GM19099 (cell line): ENCODE results near the gene IPMK.

Experiments used
- POLR2A ChIP-seq: IDR thresholded peaks from 3 replicates; pipeline ENCODE4 v1.6.1; 2011; ENCODE audit warnings: low read depth; ENCODE audit not compliant: insufficient read length; ENCODE audit errors: extremely low read depth

IPMK gene

DNA sequence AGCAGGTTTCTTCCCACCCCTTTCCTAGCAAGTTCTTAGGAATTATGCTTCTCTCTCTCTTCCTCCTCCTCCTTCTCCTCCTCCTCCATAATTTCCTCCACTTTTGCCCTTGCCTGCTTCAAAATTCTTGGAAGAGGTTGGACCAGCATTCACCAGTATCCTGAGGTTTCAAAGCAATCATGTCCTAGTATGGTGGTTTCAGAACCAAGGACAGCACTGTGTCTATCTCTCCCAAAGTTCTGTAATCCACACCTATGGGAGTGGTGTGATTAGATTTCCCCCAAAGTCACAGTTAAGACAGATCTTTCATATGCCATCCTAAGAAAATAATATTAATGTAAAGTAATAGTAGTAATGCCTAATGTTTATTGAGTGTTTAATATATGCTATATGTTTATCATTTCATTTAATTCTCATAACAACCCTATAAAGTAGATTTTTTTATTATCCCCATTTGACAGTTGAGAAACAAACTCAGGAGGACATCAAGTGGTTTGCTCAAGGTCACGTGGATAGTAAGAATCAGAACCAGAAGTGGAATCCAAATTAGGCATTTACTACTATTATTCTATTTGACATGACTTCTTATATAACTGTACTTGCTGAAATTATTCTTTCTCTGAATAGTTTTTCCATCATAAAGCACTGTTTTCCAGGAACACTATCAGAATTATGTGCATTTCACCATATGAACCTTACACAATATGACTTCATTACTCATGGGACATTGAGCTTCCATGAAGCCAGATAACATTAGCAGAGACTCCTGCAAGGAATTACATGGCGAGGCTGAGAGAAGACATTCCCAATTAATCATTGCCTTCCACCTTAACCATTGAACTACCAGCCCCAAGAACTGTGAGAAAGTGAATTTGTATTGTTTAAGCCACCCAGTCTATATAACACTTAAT lies 91.4 kb downstream of the IPMK start:
- TF ChIP-seq POLR2A: no peak

DNA sequence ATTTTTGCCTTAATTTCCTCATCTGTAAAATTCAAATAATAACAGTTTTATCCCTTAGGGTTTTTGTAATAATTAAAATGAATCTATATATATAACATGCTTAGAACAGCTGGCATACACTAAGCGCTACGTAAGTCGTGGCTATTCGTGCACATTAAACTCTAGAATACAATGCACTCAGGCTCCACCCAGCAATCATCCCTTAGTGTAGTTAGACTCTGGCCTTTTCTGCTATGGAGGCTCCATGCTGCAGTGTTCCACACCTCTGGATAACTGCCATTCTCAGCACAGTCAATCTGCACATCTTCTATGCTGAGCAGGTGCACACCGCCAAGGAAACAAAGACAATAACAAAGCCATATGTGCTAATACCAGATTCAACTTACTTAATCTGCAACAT lies 92.9 kb downstream of the IPMK start:
- no peak for TF ChIP-seq POLR2A

DNA sequence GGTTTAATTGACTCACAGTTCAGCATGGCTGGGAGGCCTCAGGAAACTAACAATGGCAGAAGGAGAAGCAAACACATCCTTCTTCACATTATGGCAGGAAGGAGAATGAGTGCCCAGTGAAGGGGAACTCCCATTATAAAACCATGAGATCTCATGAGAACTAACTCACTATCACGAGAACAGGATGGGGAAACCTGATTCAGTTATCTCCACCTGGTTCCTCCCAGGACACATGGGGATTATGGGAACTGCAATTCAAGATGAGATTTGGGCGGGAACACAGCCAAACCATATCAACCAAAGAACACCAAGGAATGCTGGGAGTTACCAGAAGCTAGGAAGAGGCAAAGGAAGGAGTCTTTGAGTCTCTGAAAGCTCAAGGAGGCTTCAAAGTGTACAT lies 94.3 kb downstream of the IPMK start:
- no peak for TF ChIP-seq POLR2A

DNA sequence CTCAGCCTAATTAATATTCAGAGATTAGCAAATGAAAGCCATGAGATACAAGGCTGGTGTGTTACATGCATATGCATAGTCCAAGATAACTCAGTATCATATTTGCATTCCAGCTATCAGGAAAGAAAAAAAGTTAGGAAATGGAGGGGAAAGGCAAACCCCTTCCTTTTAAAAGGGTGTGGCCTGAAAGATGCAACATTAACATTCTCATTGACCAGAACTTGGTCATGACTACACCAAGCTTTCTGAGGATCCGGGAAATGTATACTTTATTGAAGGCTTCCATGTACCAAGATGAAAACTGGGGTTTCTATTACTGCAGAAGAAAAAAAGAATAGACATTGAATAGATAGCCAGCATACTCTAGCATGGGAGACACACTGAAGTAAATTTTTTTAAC lies 96.5 kb downstream of the IPMK start:
- TF ChIP-seq POLR2A: no peak

DNA sequence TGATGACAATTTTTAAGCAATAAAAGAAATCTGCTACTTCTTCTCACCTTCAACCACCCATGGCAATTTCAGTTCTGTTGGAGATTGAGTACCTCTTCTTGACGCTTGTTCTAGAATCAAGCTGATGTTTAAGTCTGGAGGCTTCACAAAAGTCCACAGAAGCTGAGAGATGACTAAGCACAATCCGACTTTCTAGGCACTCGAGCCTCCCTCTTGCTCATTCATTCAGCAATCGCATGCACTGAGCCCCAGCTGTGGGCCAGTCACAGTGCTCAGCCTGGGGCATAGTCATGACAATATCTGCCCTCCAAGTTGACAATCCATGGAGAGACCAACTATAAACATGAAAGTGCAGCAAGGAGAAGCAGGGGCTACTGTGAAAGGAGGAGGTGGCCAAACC lies 103.2 kb downstream of the IPMK start:
- no peak for TF ChIP-seq POLR2A

DNA sequence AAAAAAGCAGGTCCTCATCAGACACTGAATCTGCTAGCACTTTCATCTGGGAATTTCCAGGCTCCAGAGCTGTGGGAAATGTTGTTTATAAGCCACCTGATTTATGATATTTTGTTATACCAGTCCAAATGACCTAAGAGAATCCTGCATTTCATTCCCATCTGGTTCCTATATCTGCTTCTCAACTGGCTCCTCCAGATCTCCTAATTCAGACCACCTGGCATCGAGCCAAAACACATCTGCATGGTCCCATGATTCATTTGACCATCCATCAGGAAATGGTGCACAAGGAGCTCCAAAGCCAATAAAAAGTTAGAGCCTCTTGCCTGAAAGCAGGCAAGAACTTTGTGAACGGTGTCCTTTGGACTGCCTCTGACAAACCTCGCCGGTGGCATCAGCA lies 108.9 kb downstream of the IPMK start:
- TF ChIP-seq POLR2A: no peak

DNA sequence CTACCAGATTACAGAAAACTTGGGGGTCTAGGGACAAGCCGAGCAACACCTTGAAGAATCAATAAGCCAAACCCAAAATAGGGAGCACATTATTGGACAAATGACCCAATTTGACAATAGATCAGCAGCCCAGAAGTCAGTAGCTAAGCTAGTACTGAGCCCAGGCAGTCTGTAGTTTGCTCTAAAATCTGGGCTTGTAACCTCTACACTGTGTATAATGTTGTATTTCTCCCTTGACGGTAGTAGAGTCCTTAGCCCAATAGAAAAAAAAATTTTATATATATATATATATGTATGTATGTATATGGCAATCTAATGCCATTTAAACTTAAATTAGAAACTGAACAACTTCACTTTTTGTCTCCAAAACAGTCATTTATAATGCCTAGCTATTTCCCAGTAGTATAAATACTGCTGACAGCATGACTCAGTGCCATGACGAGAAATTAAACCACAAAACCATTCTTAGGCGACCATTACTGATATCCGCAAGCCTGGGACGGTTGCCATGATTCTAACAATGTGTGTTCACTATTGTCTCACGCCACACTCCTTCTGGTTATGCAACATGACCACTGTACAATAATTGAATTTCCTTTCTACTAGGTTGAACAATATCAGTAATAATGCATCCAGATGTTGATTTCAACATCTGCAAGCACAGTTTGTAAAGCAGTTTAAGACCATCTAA lies 110.5 kb downstream of the IPMK start:
- no peak for TF ChIP-seq POLR2A

DNA sequence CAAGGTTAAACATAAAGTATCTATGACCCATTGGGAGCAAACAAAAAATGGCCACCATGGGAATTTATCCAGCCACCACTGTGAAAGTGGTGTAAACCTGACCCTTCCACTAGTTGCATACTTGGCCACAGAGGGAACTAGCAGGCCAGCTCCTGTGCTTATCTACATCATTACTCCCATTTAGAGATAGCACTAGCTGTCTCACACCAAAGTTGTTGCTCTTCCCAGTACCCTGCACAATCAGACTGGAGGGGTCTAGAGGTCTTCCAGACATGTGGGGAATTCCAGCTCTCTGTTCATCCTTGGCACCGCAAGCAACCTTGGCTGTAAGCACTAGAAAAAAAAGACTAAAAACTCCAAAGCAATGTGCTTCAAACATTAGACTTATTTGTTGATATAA lies 113.9 kb downstream of the IPMK start:
- TF ChIP-seq POLR2A: no peak

DNA sequence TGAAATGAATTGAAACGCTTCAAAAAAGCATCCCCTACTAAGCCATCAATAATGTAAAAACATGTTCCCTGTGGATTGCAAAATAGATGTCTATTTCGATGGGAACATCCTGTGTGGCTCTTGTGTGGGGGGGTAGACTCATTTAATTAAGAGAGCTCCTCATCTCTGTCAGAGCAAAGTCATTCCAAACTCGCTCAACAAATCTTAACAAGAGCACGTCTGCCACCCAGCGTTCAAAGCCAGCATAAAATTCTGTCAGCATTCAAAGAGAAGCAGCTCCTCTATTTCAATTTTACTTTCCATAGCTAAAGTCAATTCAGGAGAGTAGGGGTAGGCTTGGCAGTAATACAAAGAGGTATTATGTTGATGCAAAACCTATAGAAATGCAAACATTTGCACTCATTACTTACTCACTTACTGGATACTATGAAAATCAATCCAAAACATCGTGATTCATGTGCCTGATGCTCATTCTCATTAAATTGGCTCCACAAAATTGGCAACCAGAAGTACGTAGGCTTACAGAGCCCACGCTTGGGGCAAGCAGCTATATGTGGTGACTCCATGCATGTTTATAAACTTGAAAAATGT lies 114.9 kb downstream of the IPMK start:
- no peak for TF ChIP-seq POLR2A

DNA sequence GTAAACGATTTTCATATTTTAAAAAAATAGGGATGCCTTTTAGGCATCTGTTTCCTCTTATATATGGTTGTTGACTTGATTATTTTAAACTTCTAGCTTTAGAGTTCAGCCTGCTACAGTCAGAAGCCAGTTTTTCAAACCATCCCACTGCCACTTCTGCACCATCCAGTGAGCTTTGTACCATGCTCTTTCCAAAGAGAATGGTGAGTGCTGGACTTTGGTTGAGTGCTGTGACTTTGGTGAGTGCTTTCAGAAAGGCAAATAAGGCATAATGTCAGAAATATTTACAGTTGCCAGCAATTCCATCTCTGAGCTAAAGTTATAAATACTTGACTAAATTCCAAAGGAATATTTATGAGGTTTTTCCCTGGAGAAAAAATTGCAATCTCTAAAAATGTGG lies 117.4 kb downstream of the IPMK start:
- no peak for TF ChIP-seq POLR2A

DNA sequence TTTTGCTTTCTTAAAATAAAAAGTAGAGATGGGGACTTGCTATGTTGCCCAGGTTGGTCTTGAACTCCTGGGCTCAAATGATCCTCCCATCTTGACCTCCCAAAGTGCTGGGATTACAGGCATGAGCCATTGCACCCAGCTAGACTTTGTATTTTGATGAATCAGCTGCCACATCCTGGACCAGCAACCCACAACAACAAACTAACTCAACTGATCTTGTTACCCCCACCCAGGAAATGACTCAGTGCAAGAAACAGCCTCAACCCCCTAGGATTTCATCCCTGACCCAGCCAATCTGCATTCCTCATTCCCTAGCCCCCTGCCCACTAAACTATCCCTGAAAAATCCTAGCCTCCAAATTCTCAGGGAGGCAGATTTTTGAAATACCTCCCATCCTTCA lies 123.8 kb downstream of the IPMK start:
- no peak for TF ChIP-seq POLR2A
